Anterior cingulate cortex (tissue), 58 donors: ENCODE results near the gene ATP5PB.

Experiments used
- DNase-seq, 58 donors: peaks; one replicate each; lab custom pipeline; 2025; lab: John Stamatoyannopoulos, UW

The ATP5PB gene

GRCh38 chr1:111503585-111504060 is 54.4 kb downstream of the ATP5PB start, which contains the start of the genes ADORA3 and TMIGD3:
Gene ADORA3 (minus strand): TSS chr1:111503633. CDS start chr1:111503354, 279 bp downstream.
Gene TMIGD3 (minus strand): TSS chr1:111503633. CDS start chr1:111503354, 279 bp downstream.
- DNase-seq = peak in 4 of 58 donors; percentile 22 to 52 (median 26)

GRCh38 chr1:111504097-111504496 is 54.8 kb downstream of the ATP5PB start:
- peak in 1 of 58 donors; percentile 10 for DNase-seq

- DNase-seq = peak in 6 of 58 donors; percentile 12 to 69 (median 29)
Observed at GRCh38 chr1:111505641-111506119, 56.4 kb downstream of the ATP5PB start.

- DNase-seq = no peak
Observed at GRCh38 chr1:111506561-111506960, 57.3 kb downstream of the ATP5PB start.

- peak in 33 of 58 donors; percentile 33 to 78 (median 63) for DNase-seq
Observed at GRCh38 chr1:111507411-111508201, 58.3 kb downstream of the ATP5PB start.

DNA sequence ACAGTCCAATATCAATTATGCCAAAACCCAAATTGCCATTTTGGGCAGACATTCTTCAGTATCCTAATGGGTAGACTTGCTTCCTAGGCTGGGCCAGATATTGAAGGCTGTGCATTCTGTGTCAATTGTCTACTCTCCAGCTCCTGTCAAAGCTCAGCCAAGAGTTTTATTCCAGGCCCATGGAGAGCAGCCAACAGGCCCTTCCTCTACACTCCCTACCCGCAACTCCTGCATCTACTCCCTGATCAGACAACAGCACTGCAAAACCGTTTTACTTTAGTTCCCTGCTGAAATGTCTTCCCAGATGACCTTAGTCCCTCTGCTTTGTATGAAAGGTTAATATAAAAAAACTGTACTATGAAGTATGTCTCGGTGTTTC is 60.7 kb downstream of the ATP5PB start:
- DNase-seq = peak in 30 of 58 donors; percentile 9 to 75 (median 36)

GRCh38 chr1:111511370-111511769 is 62.1 kb downstream of the ATP5PB start:
- no peak for DNase-seq
